Endodermal cell (in vitro differentiated cells): ENCODE results near the gene COX7A2L. TPM values are rescaled to one million over a fixed set of nuclear protein-coding genes. Genes with fewer than 3 reads are reported as not detected.

Experiments
- DNase-seq: peaks from one replicate; pipeline ENCODE4 v3.0.0-alpha.2; 2017
- H3K27ac ChIP-seq: 2 replicates; pipeline ENCODE4 v1.5.1; 2013; ENCODE audit warnings: mild to moderate bottlenecking, low read depth, low read length, moderate library complexity
- H3K27me3 ChIP-seq: 2 replicates; pipeline ENCODE4 v1.6.1; 2013; ENCODE audit warnings: mild to moderate bottlenecking, low read length, moderate library complexity; ENCODE audit not compliant: insufficient read depth, control insufficient read depth, poor library complexity, severe bottlenecking
- H3K36me3 ChIP-seq: 2 replicates; pipeline ENCODE4 v1.7.0; 2013; ENCODE audit warnings: mild to moderate bottlenecking, low read length, moderate library complexity; ENCODE audit not compliant: control insufficient read depth, insufficient read depth
- H3K4me1 ChIP-seq: one replicate; pipeline ENCODE4 v1.7.0; 2013; ENCODE audit warnings: low read length; ENCODE audit not compliant: control insufficient read depth, insufficient read depth
- H3K4me3 ChIP-seq: 2 replicates; pipeline ENCODE4 v1.5.1; 2013; ENCODE audit warnings: mild to moderate bottlenecking, low read length, moderate library complexity
- H3K9ac ChIP-seq: 2 replicates; pipeline ENCODE4 v1.6.1; 2013; ENCODE audit warnings: mild to moderate bottlenecking, low read length, moderate library complexity; ENCODE audit not compliant: poor library complexity, severe bottlenecking; ENCODE audit errors: extremely low read depth
- H3K9me3 ChIP-seq: 2 replicates; pipeline ENCODE4 v1.6.1; 2013; ENCODE audit warnings: mild to moderate bottlenecking, low read length, moderate library complexity; ENCODE audit not compliant: control insufficient read depth
- H3K27ac Mint-ChIP-seq: 2 replicates; pipeline ENCODE4 v1.8.0; 2020; ENCODE audit warnings: mixed read lengths
- H3K27me3 Mint-ChIP-seq: 2 replicates; pipeline ENCODE4 v1.8.0; 2021; ENCODE audit warnings: mild to moderate bottlenecking, mixed read lengths; ENCODE audit not compliant: insufficient read depth
- H3K36me3 Mint-ChIP-seq: 2 replicates; pipeline ENCODE4 v1.8.0; 2020; ENCODE audit warnings: low read depth, mixed read lengths
- H3K4me1 Mint-ChIP-seq: 2 replicates; pipeline ENCODE4 v1.8.0; 2020; ENCODE audit warnings: mixed read lengths
- H3K4me3 Mint-ChIP-seq: 2 replicates; pipeline ENCODE4 v1.8.0; 2020; ENCODE audit warnings: mild to moderate bottlenecking, moderate library complexity, mixed read lengths
- H3K9me3 Mint-ChIP-seq: 2 replicates; pipeline ENCODE4 v1.8.0; 2020; ENCODE audit warnings: mild to moderate bottlenecking, mixed read lengths
- WGBS, 2 experiments: methylation state at CpG; one replicate each; pipeline versions ENCODE4 v1.1.5 to v1.1.7; 2013; ENCODE audit warnings: missing lambda C conversion rate in 2 of 2, mixed read lengths in 1 of 2; ENCODE audit not compliant: insufficient coverage in 1 of 2, insufficient read length in 1 of 2; 5-methylcytosine and 5-hydroxymethylcytosine counted together
- total RNA-seq, 2 donors: library from RNA; stranded (reverse); fragmentation: NEBNext Ultra II Directional in 1 of 2; extraction: Animal tissue kit (Norgen Biotek cat#: 25700) in 1 of 2; gene quantifications; 2 replicates in 1 of 2; 3 replicates in 1 of 2; pipeline ENCODE4 v1.2.1, GENCODE V29; 2021
- TF ChIP-seq, protein P1 (sequence below): fragments of 200-600 bp; sonication (generic); conservative IDR thresholded peaks from 2 replicates; pipeline ENCODE4 v1.5.0; 2021; ENCODE audit warnings: antibody characterized with exemption, mild to moderate bottlenecking

COX7A2L gene
- total RNA-seq, 2 donors from 2014 or later = 113 to 117 TPM

DNA sequence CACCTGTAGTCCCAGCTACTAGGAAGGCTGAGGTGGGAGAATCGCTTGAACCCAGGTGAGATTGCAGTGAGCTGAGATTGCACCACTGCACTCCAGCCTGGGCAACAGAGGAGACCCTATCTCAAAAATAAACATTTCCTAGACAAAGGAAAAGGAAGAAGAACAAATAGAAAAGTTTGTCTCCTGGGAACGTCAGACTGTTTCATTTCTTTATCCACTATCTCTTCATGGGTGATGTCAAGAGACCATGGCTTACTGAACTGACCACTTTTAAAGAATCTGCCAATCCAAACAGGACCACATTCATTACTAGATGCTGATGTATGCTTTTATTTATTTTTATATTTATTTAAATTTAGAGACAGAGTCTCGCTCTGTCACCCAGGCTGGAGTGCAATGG is 26.8 kb downstream of the COX7A2L start:
- TF ChIP-seq, protein P1, sequence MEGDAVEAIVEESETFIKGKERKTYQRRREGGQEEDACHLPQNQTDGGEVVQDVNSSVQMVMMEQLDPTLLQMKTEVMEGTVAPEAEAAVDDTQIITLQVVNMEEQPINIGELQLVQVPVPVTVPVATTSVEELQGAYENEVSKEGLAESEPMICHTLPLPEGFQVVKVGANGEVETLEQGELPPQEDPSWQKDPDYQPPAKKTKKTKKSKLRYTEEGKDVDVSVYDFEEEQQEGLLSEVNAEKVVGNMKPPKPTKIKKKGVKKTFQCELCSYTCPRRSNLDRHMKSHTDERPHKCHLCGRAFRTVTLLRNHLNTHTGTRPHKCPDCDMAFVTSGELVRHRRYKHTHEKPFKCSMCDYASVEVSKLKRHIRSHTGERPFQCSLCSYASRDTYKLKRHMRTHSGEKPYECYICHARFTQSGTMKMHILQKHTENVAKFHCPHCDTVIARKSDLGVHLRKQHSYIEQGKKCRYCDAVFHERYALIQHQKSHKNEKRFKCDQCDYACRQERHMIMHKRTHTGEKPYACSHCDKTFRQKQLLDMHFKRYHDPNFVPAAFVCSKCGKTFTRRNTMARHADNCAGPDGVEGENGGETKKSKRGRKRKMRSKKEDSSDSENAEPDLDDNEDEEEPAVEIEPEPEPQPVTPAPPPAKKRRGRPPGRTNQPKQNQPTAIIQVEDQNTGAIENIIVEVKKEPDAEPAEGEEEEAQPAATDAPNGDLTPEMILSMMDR = no peak
- no peak overlapping the region for H3K27ac Mint-ChIP-seq
- H3K27me3 ChIP-seq = no peaks in the 10 kb centered on the region
- no peaks in the 10 kb centered on the region for H3K9me3 ChIP-seq
- WGBS, 2 experiments = 98 to 100% methylated on average over 1 to 3 of the region's 3 CpGs
- no peaks in the 10 kb centered on the region for H3K9me3 Mint-ChIP-seq
- no peak for DNase-seq
- H3K36me3 ChIP-seq = peaks cover 88% of the 10 kb centered on the region
- no peaks in the 10 kb centered on the region for H3K4me1 Mint-ChIP-seq
- H3K9ac ChIP-seq = no peak overlapping the region
- no peak overlapping the region for H3K27ac ChIP-seq
- H3K27me3 Mint-ChIP-seq = no peaks in the 10 kb centered on the region
- H3K4me3 ChIP-seq = no peak overlapping the region
- no peak overlapping the region for H3K4me3 Mint-ChIP-seq
- H3K36me3 Mint-ChIP-seq = peaks cover 75% of the 10 kb centered on the region
- H3K4me1 ChIP-seq = no peaks in the 10 kb centered on the region

DNA sequence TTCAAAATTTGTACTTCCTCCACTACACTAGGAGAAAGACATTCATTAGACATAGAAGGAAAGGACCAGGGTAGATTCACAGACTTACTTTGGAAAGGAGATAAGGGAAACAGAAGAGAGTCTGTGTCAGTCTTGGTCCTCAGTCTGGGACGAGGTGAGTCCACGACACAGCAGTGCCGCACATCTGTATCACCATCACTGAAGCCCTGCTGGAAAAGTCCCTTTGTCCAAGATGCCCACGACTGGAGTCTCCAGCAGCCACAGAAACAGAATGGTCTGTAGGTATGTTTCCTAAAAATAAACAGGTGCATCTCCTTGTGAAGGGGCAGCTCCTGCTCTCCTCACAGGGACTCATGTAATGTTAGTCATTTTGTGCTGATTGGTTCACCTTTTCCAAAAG is 27.4 kb downstream of the COX7A2L start:
- H3K4me1 ChIP-seq = no peaks in the 10 kb centered on the region
- no peak for DNase-seq
- no peak overlapping the region for H3K27ac ChIP-seq
- 92 to 96% methylated on average over 4 of the region's 4 CpGs for WGBS, 2 experiments
- Mint-ChIP-seq H3K27ac (no peak overlapping the region), H3K27me3 (no peaks in the 10 kb centered on the region), H3K36me3 (peaks cover 73% of the 10 kb centered on the region), H3K4me1 (no peaks in the 10 kb centered on the region), H3K4me3 (no peak overlapping the region), H3K9me3 (no peaks in the 10 kb centered on the region)
- peaks cover 94% of the 10 kb centered on the region for H3K36me3 ChIP-seq
- H3K4me3 ChIP-seq = no peak overlapping the region
- no peaks in the 10 kb centered on the region for H3K27me3 ChIP-seq
- TF ChIP-seq, protein P1 = no peak
- no peaks in the 10 kb centered on the region for H3K9me3 ChIP-seq
- no peak overlapping the region for H3K9ac ChIP-seq

- Histone ChIP-seq H3K27me3 (no peaks in the 10 kb centered on the region), H3K4me1 (no peaks in the 10 kb centered on the region), H3K4me3 (no peak overlapping the region), H3K36me3 (peaks cover 93% of the 10 kb centered on the region), H3K27ac (no peak overlapping the region), H3K9me3 (no peaks in the 10 kb centered on the region), H3K9ac (no peak overlapping the region)
- Mint-ChIP-seq H3K9me3 (no peaks in the 10 kb centered on the region), H3K4me3 (no peak overlapping the region), H3K4me1 (no peaks in the 10 kb centered on the region), H3K36me3 (peaks cover 63% of the 10 kb centered on the region), H3K27ac (no peak overlapping the region), H3K27me3 (no peaks in the 10 kb centered on the region)
- no peak for DNase-seq
- TF ChIP-seq, protein P1 = no peak
- 98% methylated on average over 4 of the region's 4 CpGs; no CpG with 5 or more reads in 1 of the 2 experiments for WGBS, 2 experiments
These were observed 28.4 kb downstream of the COX7A2L start for GRCh38 chr2:42332575-42332974.
